Stimulated activated CD8-positive, alpha-beta memory T cell treated with anti-CD3 and anti-CD28 coated beads, Interleukin-4, amount 100 ng/mL, for 1 hour (primary cell): ENCODE data around the gene IZUMO1.
A peak's percentile ranks its signal among the peaks of the same experiment; 100 is the strongest.
"Not testable (repeated sequence)": the region's sequence is repeated elsewhere in the genome, so short reads cannot be mapped to it uniquely, and the experiment has no call there.

ENCODE experiments used
- DNase-seq, 2 donors: peaks; one replicate each; pipeline ENCODE4 v3.0.0-alpha.2; 2020; ENCODE audit warnings: low read depth in 2 of 2, low spot score in 1 of 2

Gene IZUMO1

GRCh38 chr19:48746738-48747575 is at the start of gene IZUMO1:
IZUMO1 (minus strand) TSS chr19:48746909; CDS start chr19:48745859, 1,050 bp downstream.
- no peak for DNase-seq

GRCh38 chr19:48795685-48796070 is 49.0 kb upstream of the IZUMO1 start:
- no peak for DNase-seq

GRCh38 chr19:48795055-48795684 is 48.5 kb upstream of the IZUMO1 start:
- DNase-seq = peak; percentile 63 to 66

- DNase-seq = no peak
Measured at GRCh38 chr19:48794291-48794690, 47.6 kb upstream of the IZUMO1 start.

GRCh38 chr19:48793271-48793670 is 46.6 kb upstream of the IZUMO1 start:
- DNase-seq = no peak

- not testable (repeated sequence) for DNase-seq
Measured at GRCh38 chr19:48787331-48787730, 40.6 kb upstream of the IZUMO1 start.

GRCh38 chr19:48786422-48786821 is 39.7 kb upstream of the IZUMO1 start:
- not testable (repeated sequence) for DNase-seq

- no peak for DNase-seq
Measured at GRCh38 chr19:48784527-48784926, 37.8 kb upstream of the IZUMO1 start.

- no peak for DNase-seq
Measured at GRCh38 chr19:48780631-48781391, 34.1 kb upstream of the IZUMO1 start.

GRCh38 chr19:48779636-48780035 is 32.9 kb upstream of the IZUMO1 start:
- DNase-seq = no peak

- no peak for DNase-seq
Measured at GRCh38 chr19:48777720-48778119, 31.0 kb upstream of the IZUMO1 start.

GRCh38 chr19:48777139-48777538 is 30.4 kb upstream of the IZUMO1 start:
- DNase-seq = no peak

- DNase-seq = no peak
Measured at GRCh38 chr19:48772503-48772953, 25.8 kb upstream of the IZUMO1 start.

- no peak for DNase-seq
Measured at GRCh38 chr19:48770734-48771472, 24.2 kb upstream of the IZUMO1 start.

GRCh38 chr19:48770266-48770665 is 23.6 kb upstream of the IZUMO1 start:
- DNase-seq = no peak

- no peak for DNase-seq
Measured at GRCh38 chr19:48768994-48769713, 22.4 kb upstream of the IZUMO1 start.

- not testable (repeated sequence) for DNase-seq
Measured at GRCh38 chr19:48768171-48768753, 21.6 kb upstream of the IZUMO1 start.

GRCh38 chr19:48765816-48766215 is 19.1 kb upstream of the IZUMO1 start:
- DNase-seq = not testable (repeated sequence)

GRCh38 chr19:48760504-48761205 is 13.9 kb upstream of the IZUMO1 start:
- DNase-seq = no peak
